CD4-positive, alpha-beta T cell treated with Interleukin-17A for 4 hours (primary cell): ENCODE results near the gene NCOA3.
A peak's percentile ranks its signal among the peaks of the same experiment; 100 is the strongest.
"Not testable (repeated sequence)": the region's sequence is repeated elsewhere in the genome, so short reads cannot be mapped to it uniquely, and the experiment has no call there.

ENCODE experiments used
- DNase-seq: peaks from one replicate; pipeline ENCODE4 v3.0.0-alpha.2; 2020; ENCODE audit warnings: mixed read lengths

The NCOA3 gene

GRCh38 chr20:47501482-47502270 lies at the start of gene NCOA3:
Gene NCOA3 (plus strand): TSS chr20:47501887. CDS start chr20:47622248, 120,361 bp downstream.
- DNase-seq = peak; percentile 95

- DNase-seq = no peak
These were observed 48.9 kb upstream of the NCOA3 start for GRCh38 chr20:47452736-47453161.

GRCh38 chr20:47453167-47453782 lies 48.4 kb upstream of the NCOA3 start:
- DNase-seq = no peak

- no peak for DNase-seq
These were observed 47.2 kb upstream of the NCOA3 start for GRCh38 chr20:47454298-47455132.

- no peak for DNase-seq
These were observed 46.3 kb upstream of the NCOA3 start for GRCh38 chr20:47455133-47456040.

- DNase-seq = no peak
These were observed 45.6 kb upstream of the NCOA3 start for GRCh38 chr20:47456041-47456537.

GRCh38 chr20:47456952-47457724 lies 44.5 kb upstream of the NCOA3 start:
- DNase-seq = no peak

GRCh38 chr20:47458280-47459050 lies 43.2 kb upstream of the NCOA3 start:
- not testable (repeated sequence) for DNase-seq

- no peak for DNase-seq
These were observed 42.2 kb upstream of the NCOA3 start for GRCh38 chr20:47459344-47460073.

- DNase-seq = not testable (repeated sequence)
These were observed 41.0 kb upstream of the NCOA3 start for GRCh38 chr20:47460761-47461112.

GRCh38 chr20:47461120-47461685 lies 40.5 kb upstream of the NCOA3 start:
- no peak for DNase-seq

- not testable (repeated sequence) for DNase-seq
These were observed 39.8 kb upstream of the NCOA3 start for GRCh38 chr20:47461906-47462305.

- DNase-seq = no peak
These were observed 37.1 kb upstream of the NCOA3 start for GRCh38 chr20:47464380-47465101.

- no peak for DNase-seq
These were observed 36.2 kb upstream of the NCOA3 start for GRCh38 chr20:47465335-47466090.

- DNase-seq = no peak
These were observed 35.5 kb upstream of the NCOA3 start for GRCh38 chr20:47466213-47466612.

GRCh38 chr20:47466704-47467459 lies 34.8 kb upstream of the NCOA3 start:
- no peak for DNase-seq
